OCI-LY3 (cell line): Measurements from ENCODE around the gene SLC2A13.

Experiments
- CTCF ChIP-seq: fragments of 200-600, 300-600 bp; sonication (generic); IDR thresholded peaks from 2 replicates; pipeline ENCODE4 v1.5.1; 2014; ENCODE audit warnings: antibody characterized with exemption, low read length, low read depth
- EZH2phosphoT487 ChIP-seq: fragments of 200-600 bp; shearing (Covaris generic); IDR thresholded peaks from 2 replicates; pipeline ENCODE4 v1.6.1; 2018; ENCODE audit warnings: antibody characterized with exemption, mixed run types, low read depth

- TF ChIP-seq CTCF = 0 out of 2 replicates have a peak, but pooled peaks have one; percentile 4
- TF ChIP-seq EZH2phosphoT487 = no peak
Observed at GRCh38 chr12:40031965-40032364, 73.9 kb downstream of the SLC2A13 start.
